Neural crest cell (in vitro differentiated cells): ENCODE data around the gene RFTN1. TPM values are rescaled to one million over a fixed set of nuclear protein-coding genes. Genes with fewer than 3 reads are reported as not detected.

Source experiments
- DNase-seq: peaks from one replicate; pipeline ENCODE4 v3.0.0; 2021; ENCODE audit warnings: low read depth, mixed read lengths, low spot score
- H3K27ac Mint-ChIP-seq: one replicate; pipeline ENCODE4 v1.8.0; 2021; ENCODE audit warnings: mild to moderate bottlenecking, mixed read lengths; ENCODE audit not compliant: unreplicated experiment
- H3K27me3 Mint-ChIP-seq: 2 replicates; pipeline ENCODE4 v1.8.0; 2021; ENCODE audit warnings: low read depth, mild to moderate bottlenecking, mixed read lengths
- H3K36me3 Mint-ChIP-seq: 2 replicates; pipeline ENCODE4 v1.8.0; 2021; ENCODE audit warnings: low read depth, mild to moderate bottlenecking, mixed read lengths
- H3K4me1 Mint-ChIP-seq: 2 replicates; pipeline ENCODE4 v1.8.0; 2021; ENCODE audit warnings: mixed read lengths
- H3K4me3 Mint-ChIP-seq: one replicate; pipeline ENCODE4 v1.8.0; 2021; ENCODE audit warnings: mild to moderate bottlenecking, mixed read lengths
- H3K9me3 Mint-ChIP-seq: 2 replicates; pipeline ENCODE4 v1.8.0; 2021; ENCODE audit warnings: mixed read lengths
- total RNA-seq: library from RNA; stranded (reverse); gene quantifications from 2 replicates; pipeline ENCODE4 v1.2.1, GENCODE V29; 2021
- TF ChIP-seq, protein P1 (sequence below): fragments of 200-600 bp; sonication (generic); conservative IDR thresholded peaks from 2 replicates; pipeline ENCODE4 v1.5.0; 2021; ENCODE audit warnings: antibody characterized with exemption, mild to moderate bottlenecking

Gene RFTN1
- total RNA-seq, 1 donor from 2014 or later, result 2.0 TPM

DNA sequence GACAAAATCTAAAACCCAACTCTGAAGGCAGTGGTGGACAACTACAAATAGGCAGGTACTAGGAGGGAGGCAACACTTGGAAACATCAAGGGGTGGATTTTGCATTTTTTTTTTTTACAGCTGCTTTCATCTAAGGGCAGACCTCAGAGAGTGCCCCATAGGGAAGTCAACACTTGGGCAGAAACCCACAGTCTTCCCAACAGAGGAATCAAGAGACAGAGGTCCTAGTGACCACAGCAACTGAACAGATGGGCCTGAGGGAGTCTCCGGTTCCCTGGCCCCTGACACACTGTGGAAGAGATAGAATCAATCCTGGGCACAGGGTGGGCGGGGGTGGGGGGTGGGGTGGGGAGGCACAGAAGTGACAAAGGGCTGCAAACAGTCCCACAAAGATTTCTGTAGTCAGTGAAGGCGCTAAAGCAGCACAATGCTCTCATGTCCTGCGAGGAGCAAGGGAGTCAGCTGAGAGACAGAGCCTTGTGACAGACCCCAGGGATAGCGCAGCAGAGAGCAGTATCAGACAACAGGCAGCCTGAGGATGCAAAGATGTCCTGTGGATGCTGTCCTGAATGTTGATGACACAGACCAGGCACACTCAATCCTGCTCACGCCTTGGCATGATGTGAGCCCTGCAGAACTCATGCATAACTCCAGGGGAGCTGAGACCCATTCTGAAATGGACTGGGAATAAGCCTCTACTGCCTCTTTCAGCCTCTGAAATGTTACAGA is 6.9 kb upstream of the RFTN1 start:
- Mint-ChIP-seq H3K27me3 (peaks cover 36% of the 10 kb centered on the region), H3K9me3 (no peaks in the 10 kb centered on the region), H3K4me1 (peaks cover 18% of the 10 kb centered on the region), H3K4me3 (no peak overlapping the region), H3K27ac (no peak overlapping the region), H3K36me3 (no peaks in the 10 kb centered on the region)
- TF ChIP-seq, protein P1, sequence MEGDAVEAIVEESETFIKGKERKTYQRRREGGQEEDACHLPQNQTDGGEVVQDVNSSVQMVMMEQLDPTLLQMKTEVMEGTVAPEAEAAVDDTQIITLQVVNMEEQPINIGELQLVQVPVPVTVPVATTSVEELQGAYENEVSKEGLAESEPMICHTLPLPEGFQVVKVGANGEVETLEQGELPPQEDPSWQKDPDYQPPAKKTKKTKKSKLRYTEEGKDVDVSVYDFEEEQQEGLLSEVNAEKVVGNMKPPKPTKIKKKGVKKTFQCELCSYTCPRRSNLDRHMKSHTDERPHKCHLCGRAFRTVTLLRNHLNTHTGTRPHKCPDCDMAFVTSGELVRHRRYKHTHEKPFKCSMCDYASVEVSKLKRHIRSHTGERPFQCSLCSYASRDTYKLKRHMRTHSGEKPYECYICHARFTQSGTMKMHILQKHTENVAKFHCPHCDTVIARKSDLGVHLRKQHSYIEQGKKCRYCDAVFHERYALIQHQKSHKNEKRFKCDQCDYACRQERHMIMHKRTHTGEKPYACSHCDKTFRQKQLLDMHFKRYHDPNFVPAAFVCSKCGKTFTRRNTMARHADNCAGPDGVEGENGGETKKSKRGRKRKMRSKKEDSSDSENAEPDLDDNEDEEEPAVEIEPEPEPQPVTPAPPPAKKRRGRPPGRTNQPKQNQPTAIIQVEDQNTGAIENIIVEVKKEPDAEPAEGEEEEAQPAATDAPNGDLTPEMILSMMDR, result no peak
- DNase-seq, result no peak

DNA sequence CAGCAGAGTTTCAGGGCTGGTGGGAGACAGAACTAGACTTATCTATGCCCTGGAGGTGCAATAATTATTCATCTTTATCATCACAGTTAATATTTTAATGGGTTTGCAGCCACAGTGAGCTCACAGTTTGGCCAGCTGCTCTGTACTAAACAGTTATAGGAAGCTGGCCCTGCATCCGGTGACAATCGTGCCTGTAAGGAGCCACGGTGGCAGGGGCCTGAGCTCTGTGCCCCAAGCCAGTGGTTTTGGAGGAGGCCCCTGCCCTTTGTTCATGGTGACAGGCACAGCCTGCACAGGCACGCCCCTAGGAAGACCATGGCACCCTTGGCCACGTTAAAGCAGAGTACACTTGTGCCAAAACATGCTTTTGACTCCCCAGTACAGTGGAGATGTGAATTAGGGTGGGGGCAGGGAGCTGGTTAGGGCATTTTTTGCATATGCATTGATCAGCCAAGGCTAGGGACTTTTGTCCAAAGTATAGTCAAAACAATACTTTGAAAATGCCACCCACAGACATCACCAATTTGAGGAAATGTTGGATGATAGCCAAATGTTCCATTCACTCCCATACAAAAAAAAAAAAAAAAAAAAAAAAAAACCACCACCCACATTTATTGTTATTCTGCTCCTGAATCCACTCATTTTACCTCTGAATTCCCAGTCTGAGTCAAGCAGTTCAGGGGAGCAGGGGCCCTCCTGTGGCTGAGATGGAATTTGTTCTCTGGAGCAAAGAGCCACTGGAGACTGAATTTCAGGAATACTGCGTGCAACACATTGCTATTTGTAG is 3.4 kb upstream of the RFTN1 start:
- Mint-ChIP-seq H3K4me1 (peaks cover 27% of the 10 kb centered on the region), H3K27me3 (peaks cover 68% of the 10 kb centered on the region), H3K4me3 (peak overlapping the region; percentile 50), H3K27ac (no peak overlapping the region), H3K36me3 (no peaks in the 10 kb centered on the region), H3K9me3 (no peaks in the 10 kb centered on the region)
- TF ChIP-seq, protein P1, result peak; percentile 43
- DNase-seq, result no peak

DNA sequence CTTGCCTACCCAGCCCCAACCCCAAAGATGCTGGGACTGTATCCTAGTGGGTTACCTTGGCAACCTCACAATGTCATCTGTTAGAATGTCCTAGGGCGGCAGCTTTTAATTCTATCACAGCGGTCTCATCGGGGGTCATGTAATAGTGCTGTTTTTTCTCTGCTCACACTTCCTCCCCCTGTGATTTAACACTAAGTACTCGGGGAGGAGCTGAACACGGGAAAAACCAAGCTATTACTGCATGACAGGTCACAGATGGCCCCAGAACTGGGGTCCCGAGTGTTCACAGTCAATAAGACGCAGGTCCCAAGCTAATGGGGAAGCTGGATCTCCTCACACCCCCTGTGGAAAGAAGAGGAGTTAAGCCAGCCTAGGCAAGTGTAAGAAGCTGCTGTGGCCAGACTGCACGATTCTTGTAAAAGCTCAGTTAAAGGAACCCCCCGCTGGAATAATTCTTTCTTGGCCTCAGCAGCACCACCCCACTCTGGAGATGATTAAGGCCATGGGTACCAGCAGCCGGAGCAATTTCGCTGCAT is 2.5 kb upstream of the RFTN1 start:
- H3K4me1 Mint-ChIP-seq, result peaks cover 20% of the 10 kb centered on the region
- H3K27me3 Mint-ChIP-seq, result peaks cover 73% of the 10 kb centered on the region
- no peaks in the 10 kb centered on the region for H3K36me3 Mint-ChIP-seq
- H3K9me3 Mint-ChIP-seq, result no peaks in the 10 kb centered on the region
- TF ChIP-seq, protein P1, result no peak
- peak overlapping the region; percentile 24 for H3K4me3 Mint-ChIP-seq
- DNase-seq, result no peak
- H3K27ac Mint-ChIP-seq, result peak overlapping the region; percentile 32

DNA sequence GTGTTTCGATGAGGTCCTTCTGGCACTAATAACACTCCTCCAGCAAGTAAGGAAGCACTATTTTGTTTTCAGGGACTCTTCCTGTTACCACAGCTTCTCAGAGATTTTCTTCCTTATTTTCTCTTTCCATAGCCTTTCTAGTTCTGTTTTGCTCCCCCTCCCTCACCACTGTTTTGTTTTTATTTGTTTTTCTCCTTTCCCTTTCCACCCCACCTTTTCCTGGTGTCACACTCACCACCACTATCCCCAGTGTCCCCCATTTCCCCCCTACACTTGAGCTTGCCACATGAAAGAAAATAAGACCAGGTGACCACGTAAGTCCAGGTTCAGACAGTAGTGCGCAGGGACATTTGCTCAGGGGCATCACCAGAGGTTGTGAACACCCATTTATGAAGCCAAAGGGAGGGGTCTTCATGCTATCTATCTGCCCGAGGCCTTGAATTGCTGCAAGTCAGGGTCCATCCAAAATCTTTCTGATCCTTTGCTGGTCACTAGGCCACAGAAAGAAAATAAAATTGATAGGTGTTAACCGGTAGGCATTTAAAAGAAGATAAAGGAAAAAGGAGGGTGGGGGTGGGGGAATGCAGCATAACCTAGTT is 1.4 kb upstream of the RFTN1 start:
- Mint-ChIP-seq H3K4me3 (peak overlapping the region; percentile 89), H3K36me3 (no peaks in the 10 kb centered on the region), H3K4me1 (peaks cover 17% of the 10 kb centered on the region), H3K9me3 (no peaks in the 10 kb centered on the region), H3K27me3 (peaks cover 81% of the 10 kb centered on the region), H3K27ac (no peak overlapping the region)
- TF ChIP-seq, protein P1, result no peak
- DNase-seq, result no peak

DNA sequence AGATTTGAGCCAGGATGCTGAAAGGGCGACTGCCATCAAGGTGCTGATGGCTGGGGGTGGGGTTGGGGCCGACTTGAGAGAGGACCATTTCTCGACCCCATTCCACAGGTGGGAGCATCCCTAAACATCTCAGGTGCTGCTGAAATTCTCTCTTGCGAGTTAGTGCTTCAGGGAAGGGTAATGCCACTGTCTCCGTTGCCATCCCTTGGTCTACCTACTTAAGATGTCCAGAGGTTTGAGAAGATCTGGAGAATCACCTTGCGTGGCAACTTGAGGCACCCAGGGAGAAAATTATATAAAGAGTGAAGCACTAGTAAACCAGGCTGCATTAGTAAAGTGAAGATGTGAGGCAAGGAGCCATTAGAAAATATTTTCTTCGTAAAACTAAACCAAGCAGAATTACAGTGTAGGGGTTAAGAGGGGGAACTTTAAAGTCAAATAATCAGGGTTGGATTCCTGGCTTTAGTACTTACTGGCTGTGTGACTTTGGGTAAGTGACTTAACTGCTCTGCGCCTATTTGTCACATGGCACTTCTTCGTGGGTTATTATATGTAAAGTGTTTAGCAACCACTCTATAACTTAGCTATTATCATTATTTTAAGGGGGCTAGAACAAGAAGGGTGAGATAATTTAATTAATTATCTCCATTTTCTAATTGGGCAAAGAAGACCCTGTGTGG is 662 bp upstream of the RFTN1 start:
- TF ChIP-seq, protein P1, result no peak
- Mint-ChIP-seq H3K27ac (no peak overlapping the region), H3K27me3 (peaks cover 80% of the 10 kb centered on the region), H3K36me3 (no peaks in the 10 kb centered on the region), H3K9me3 (no peaks in the 10 kb centered on the region), H3K4me3 (peak overlapping the region; percentile 89), H3K4me1 (peaks cover 17% of the 10 kb centered on the region)
- no peak for DNase-seq
